HG02571 (cell line): ENCODE data around the gene LTBR.

Experiments
- ATAC-seq: cut with Tn5 transposase; IDR thresholded peaks from one replicate; pipeline ENCODE4 v1.9.1; 2021; ENCODE audit warnings: mild to moderate bottlenecking, moderate library complexity; ENCODE audit not compliant: unreplicated experiment

LTBR gene

DNA sequence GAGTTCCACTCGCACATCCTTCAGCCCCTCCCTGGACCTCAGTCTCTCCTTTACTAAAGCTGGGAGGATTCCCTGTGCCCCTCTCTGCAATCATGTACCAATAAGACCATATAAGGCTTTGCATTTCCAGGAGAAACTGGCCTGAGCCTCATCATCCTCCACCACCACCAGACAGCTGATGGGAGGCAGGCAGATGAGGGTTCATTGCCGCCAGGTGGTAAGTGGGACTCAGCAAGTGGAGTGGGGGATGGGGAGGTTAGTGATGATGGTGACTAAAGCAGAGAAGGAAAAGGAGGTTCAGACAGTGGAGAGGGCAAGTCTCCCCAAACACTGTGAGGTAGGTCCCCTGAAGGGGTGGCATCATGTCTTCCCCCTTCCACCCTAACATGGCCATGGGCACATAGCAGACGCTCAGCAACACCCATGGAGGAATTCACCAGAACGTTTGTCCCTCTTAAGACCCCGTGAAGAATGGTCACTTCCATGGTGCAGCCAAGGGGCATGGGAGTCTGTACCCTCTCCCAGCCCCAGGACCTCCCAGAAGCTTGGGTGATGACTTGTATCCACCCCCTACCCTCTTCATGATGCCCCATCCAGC lies 37.6 kb upstream of the LTBR start:
- no peak for ATAC-seq

DNA sequence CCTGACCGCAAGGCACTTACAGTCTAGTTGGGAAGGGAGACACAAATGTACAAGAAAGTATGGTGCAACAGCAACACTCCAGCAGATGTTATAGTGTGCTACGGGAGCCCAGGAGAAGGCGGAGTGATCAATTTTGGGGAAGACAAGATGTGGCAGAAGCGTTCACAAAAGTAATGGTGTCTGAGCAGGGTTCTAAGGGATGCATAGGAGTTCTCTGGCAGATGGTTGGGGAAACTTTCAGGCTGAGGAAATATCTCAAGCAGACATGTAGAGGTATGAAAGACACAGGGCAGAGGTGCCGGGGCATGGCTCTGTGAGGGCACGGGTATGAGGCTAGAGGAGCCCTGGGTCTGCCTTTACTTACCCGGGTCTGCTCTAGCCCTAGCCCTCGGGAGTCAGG lies 37.0 kb upstream of the LTBR start:
- no peak for ATAC-seq

DNA sequence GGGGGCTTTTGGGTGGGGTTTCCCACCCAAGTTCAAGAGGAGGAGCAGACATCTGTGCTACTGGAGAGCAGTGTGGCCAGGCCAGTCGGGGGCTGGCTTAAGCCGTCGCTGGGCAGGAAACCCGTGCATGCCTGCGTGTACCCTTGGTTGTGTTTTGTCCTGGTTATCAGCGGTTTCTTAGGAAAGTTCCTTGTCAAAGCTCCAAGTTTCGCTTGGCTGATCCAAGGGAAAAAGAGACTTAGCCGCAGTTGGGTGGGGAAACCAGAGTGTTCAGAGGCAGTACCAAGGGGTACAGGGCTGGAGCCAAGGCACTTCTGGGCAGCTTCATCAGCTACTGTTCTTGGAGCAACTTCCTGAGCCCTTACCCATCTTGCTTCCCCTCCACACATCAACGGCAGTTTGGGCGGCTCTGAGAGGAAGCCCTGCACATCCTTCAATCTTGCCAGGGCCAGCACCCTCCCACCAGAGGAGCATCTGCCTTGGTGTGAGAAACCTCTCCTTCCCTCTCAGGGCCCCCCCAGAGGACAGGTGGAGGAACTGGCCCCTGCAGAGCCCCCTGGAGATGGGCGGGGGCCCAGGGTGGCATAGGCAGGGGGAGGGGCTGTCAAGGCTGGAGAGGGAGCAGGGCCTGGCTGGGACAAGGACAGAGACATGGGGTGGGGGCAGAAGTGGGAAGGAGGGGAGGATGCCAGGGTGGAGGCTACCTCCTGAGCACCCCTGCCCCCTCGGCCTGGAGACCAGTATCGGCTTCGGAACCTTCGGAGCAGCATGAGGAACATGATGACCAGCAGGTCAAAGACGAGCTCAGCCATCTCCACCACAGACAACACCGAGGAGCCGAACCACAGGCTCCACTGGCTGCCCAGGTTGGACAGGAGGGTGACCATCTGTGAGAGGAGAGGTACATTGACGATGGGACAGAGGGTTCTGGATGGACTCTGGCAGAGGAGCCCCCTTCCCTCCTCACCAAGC lies 36.3 kb upstream of the LTBR start:
- no peak for ATAC-seq

DNA sequence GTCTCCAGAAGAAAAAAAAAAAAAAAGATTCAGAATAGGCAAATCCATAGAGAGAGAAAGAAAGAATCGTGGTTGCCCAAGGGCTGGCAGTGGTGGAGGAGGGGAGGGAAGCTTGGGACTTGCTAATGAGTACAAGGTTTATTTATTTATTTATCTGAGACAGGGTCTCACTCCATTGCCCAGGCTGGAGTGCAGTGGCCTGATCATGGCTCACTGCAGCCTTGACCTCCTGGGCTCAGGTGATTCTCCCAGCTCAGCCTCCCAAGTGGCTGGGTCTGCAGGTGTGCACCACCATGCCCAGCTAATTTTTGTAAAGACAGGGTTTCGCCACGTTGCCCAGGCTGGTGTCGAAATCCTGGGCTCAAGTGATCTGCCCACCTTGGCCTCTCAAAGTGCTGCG lies 32.3 kb upstream of the LTBR start:
- ATAC-seq = no peak

DNA sequence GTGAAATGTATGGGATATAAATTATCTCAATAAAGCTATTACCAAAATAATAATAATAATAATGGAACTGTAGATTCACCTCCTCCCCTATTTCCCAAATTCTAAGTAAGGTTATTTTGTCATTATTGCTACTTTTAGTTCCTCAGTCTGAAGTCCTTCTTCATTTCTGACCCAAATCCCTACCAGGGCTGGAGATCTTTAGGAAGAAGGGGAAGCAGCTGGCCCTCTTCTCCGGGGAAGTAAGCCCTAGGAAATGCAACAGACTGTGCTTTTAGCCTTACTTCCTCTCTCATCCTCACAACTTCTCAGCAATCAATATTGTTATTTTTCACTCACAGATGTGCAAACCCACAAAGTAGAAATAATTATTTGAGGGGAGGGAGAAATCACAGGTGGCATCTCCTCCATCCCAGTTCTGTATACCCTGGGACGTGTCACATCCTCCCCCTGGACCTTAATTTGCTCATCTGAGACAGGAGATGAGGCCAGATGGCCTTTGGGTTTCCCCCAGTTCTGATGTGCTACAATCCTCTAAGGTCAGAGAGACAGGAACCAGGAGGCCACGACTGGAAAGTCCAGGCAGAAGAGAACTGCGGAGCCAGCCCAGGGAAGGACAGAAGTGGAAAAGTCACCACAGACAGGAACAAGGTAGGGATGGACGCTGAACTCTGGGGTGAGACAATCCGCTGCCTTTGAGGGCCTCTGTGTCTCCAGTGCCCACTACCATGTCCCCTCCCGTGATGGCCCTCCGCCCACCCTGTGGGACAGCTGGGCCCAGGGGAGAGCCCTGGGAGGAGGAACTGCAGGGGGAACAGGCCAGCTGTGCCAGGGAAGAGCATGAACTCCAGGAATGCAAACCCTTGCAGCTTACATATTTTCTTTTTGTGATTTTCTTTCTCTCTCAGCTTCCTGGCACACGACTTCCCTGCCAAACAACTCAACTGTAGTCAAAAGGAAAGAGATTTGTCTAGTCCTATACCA lies 31.5 kb upstream of the LTBR start:
- ATAC-seq = no peak

DNA sequence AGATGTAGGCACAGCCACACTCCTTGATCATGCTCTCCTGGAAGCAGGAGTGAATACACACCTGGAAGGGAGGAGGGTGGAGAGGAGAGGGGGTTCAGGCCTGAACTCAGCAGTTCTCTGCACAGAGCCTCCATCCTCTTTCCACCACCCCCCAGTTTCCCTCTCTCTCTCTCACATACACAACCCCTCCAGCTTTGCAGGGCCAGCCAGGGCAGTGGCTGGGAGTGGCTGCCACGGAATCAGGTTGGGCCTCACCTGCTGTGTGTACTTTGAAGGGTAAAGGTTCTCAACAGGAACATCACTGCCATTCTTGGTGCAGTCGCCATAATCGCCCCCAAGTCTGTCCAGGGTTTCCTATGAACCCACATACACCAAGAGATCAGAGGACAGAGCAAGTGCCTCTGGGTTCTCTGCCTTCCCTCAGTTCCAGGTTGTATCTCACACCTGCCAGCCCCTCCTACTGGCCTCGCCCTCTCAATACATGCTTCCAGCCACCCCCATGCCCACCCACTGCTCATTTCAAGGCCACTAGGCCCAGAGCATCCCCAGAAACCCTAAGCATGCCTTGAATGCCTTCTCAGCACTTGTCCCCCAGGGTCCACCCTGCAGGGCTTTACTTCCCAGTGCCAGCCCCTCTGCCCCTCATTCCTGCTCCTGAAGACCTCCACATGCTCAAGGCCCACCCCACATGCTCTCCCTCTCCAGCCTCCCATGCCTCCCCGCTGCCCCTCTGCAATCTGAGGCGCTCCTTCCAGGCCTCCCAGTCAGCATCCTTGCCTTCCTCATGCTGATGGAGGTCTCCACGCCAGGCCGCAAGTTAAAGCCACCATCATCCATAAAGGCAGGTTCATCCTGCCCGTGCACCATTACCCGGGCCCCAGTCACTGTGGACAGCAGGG lies 29.2 kb upstream of the LTBR start:
- ATAC-seq = no peak

DNA sequence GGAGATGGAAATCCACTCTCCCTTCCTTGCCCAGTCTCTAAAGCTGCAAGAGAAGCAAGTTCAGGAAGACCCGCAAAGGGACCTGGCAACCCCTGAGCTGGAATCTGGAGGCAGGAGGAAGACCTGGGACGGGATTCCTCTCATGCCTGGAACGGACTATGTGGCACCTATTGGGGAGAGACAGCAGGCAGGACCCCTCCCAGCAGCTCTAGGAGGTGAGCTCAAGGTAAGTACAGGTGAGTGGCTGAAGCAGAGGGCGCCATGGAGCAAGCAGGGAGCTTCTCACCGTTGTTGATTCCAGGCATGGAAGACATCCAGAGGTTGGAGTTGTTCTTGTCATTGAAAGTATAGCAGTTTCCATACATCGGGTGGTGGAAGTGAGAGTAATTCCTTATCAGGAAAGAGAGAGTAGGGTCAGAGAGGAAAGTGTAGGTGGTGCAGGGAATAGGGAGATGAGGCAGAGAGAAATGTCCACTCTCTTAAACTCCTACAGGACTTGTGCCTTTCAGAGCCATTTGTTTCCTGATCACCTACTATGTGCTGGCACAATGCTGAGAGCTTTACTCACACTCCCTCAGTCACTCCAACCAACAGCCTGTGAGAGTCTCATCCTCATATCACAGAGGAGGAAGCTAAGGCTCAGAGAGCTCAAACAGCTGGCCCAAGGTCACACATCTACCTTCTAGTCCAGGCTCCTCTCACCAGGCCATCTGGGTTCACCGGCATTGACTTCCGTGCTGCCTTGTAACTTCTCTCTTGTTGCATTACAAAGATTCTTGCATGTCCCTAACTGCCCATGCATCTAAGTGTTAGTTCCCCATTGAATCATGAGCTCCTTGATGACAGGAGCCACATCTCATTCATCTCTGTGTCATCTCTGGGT lies 28.2 kb upstream of the LTBR start:
- no peak for ATAC-seq

DNA sequence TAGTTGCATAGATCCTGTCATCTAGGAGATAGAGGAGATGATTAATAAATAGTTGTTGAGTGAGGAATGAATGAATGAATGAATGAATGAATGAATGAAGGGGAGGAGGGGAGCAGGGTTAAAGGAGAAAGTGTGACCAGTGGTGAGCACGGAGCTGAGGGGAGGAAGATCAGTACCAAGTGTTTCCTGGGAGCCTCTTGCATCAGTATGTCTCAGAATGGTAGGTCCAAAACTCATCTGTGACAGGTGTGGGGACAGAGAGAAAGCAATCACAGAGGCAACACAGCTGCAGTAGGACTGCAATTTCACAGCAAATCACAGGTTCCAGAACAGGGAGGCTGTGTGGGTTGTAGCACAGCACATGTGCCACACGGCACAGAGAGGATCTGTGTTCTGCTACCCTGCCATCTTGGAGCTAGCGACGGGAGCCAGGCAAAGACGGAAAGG lies 27.6 kb upstream of the LTBR start:
- ATAC-seq = no peak

DNA sequence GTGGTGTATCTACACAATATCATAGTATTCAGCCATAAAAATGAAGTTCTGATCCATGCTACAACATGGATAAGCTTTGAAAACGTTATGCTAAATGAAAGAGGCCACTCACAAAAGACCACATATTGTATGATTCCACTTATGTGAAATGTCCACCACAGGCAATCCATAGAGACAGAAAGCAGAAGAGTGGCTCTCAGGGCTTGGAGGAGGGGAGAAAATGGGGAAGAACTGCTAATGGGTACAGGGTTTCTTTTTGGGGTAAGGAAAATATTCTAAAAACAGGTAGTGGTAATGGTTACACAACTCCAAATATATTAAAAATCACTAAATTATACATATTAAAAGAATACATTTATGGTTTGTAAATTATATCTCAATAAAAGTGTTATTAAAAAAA lies 25.1 kb upstream of the LTBR start:
- ATAC-seq = no peak

DNA sequence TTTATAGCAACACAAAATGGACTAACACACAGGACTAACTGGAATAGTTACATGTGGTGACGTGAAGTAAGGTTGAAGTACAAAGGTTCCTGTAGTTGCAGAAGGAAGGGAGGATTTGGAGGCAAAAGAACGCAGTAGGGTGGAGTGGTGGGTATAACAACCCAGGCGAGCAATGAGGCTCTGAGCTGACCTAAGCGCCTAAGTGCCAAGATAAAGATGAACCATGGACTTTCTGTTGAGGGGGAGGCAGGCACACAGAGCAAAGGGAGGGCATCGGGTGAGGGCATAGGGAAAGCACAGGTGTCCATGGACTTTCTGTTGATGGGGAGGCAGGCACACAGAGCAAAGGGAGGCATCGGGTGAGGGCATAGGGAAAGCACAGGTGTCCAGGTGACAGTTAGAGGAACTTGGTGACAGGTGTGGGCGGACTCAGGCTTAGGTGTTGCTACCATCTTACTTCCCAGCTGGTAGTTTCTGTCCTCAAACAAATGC lies 23.8 kb upstream of the LTBR start:
- no peak for ATAC-seq

DNA sequence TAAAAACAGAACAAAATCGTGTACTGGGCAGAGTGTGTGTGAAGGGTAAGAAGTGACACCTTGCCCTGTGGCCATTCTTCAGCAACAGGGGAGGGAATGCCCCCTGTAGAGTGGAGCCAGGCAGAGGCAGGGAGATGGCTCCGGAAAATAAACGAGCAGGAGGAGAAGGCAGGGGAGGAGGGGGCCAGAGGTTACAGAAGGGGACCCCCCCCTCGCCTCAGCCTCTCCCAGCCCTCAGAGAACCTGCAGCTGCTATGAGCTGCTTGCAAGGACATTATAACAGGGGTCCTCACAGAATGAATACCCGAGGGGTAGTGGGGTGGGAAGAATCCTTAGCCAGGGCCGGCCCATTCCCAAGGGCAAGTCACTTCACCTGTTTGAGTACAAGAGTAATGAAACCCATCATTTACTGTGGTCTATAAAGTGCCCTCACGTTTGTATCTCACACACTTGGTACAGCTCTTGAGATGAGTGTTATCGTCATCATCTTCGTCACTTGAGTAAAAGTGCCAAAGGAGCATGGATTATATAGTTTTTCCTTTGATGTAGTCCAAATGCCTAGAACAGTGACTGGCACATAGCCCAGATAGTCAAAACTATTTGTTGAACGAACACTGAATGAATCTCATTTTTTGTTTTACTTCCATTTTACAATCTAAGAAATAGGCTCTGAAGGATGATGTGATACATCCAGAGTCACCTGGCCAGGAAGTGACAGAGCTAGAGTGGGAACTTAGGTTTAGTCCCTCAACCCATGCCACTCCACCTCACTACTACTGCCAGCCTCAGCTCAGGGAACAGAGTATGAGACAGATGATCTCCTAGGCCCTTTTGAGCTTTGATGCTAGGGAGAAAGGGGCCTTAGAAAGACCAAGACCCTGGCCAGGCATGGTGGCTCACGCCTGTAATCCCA lies 23.1 kb upstream of the LTBR start:
- ATAC-seq = no peak

DNA sequence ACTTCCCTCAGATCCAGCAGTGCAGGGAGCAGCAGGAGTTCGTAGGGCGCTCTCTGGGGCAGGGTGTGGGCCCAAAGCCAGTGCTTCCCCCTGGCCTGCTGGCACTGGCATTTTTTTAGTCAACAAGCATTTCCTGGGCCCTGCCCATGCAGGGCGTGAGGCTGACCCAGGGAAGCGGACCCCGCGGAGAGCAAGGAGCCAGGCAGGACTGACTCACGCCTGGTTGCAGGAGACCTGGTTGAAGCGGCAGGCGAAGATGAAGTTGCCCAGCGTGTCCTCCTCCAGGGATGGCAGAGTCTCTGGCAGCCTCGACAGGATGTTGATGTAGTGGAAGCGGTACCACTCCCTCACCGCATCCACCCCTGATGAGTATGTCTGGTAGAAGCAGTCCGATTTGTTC lies 22.1 kb upstream of the LTBR start:
- no peak for ATAC-seq

DNA sequence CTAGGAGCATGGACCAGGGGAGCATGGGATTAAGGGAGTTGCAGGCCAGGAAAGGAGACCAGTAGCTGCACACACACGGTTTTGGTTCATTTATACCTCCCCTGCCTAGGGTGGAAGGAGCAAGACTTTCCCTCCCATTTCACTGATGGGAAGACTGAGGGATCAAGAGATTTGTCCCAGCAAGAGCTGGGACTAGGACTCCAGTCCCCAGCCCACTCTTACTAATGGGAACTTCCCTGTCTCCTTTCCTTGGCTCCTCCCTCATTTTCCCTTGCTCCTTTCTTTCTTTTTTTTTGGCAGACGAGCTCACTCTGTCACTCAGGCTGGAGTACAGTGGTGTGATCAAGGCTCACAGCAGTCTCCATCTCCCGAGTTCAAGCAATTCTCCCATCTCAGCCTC lies 21.6 kb upstream of the LTBR start:
- no peak for ATAC-seq

DNA sequence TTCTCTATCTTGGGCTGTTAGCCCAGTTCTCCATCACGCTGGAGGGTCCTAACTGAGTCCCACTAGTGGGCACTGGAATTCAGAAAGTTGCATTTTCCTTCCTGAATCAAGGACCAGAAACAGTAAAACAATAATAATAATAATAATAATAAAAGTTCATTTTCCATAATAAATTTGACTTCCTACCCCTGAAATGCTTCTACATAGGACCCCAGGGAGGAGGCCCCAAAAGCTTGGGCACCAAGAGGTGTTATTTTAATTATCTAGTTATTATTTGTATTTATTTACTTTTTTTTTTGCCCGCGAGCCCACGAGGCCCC lies 21.0 kb upstream of the LTBR start:
- no peak for ATAC-seq

DNA sequence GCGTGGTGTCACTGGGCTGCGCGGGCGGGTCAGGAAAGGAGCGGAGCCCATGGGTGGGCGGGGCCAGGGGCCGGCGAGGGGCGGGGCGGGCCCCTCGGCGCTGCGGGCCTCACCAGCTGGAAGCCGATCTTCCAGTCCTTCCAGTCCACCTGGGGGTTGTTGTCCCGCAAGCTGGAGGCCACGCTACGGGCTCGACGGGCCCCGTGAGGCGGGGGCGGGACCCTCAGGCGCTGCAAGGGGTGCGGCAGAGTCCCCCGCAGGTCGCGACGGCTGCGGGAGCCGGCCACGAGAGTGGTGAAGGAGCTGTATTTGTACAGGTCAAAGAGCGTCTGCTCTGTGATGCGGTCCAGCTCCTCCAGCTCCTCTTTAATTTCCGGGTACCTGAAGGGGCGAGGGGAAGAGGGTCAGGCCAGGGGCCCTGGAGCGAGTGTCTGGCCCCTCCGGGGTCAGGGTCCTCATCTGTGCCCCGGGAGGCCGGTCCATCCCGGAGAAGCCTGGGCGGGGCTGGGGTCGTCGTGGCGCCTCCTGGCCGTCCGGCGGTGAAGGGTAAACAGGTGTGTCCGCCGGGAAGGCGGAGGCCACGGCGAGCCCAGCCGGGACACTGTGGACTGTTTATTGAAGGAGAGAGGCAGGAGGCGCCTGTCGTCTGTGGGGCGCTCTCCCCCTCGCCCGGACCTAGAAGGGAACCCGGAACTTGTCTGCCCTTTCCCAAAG lies 20.5 kb upstream of the LTBR start:
- no peak for ATAC-seq

DNA sequence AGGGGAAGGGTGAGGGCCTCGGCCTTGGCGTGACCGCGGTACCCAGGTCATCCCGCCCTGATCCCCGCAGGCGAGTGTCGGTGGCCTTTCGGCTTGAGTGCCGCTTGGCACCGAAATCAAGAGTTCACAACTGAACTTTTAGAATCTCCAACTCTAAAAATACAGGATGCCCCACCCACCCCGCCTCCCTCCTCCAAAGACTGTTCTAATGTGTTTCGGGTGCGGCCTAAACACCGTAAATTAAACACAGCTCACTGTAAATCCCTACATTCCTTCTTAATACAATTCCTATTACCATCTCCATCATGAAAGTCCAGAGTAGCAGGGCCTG lies 20.0 kb upstream of the LTBR start:
- no peak for ATAC-seq

DNA sequence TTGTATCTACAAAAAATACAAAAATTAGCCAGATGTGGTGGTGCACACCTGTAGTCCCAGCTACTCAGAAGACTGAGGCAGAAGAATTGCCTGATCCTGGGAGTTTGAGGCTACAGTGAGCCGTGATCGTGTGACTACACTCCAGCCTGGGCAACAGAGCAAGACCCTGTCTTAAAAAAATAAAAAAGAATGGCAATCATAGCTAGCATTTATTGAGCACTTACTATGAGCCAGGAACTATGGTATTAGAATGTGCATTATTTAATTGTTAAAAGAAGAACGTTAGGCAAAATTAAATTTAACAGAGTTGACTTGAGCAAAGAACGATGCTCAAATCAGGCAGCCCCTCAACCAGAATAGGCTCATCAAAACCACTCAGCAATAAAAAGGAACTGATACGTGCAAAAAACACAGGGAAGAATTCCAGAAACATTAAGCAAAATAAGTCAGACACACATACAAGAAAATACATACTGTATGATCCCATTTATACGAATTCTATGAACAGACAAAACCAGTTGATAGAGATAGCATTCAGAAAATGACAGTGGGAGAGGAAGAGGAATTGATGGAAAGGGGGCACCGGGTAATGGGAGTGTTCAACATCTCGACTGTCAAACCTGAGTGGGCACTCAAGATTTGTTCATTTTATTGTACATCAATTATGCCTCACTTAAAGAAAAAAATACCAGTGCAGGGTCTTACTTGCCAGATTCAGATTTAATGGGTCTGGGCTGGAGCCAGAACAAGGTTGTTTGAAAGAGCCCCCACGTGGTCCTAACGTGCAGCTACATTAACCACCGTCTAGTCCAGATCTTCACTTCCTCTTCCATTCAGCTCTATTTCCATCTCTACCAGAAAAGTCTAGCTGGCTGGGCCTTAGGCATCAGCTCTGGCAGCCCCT lies 16.6 kb upstream of the LTBR start:
- ATAC-seq = no peak
